ENCODE measurements around the gene LACTB.

Gene LACTB

GRCh38 chr15:63109498-63109897 is 12.2 kb upstream of the LACTB start:
- no peaks in the 10 kb centered on the region for H3K36me3 ChIP-seq (ENCODE audit: control insufficient read depth in 1 of 2, insufficient read depth in 2 of 2, low read length in 2 of 2)
- H3K27ac ChIP-seq (ENCODE audit: low read length): no peak overlapping the region
- no peaks in the 10 kb centered on the region for H3K27me3 ChIP-seq (ENCODE audit: low read depth, low read length)
- peaks cover 0 to 3% of the 10 kb centered on the region in 2 donors for H3K4me1 ChIP-seq (ENCODE audit: control insufficient read depth in 1 of 2, insufficient read depth in 2 of 2, low read length in 2 of 2)
- H3K4me3 ChIP-seq (ENCODE audit: low read depth in 1 of 2, low read length in 2 of 2): no peak overlapping the region
- H3K9me3 ChIP-seq (ENCODE audit: control insufficient read depth in 1 of 2, low read length in 2 of 2): no peaks in the 10 kb centered on the region

DNA sequence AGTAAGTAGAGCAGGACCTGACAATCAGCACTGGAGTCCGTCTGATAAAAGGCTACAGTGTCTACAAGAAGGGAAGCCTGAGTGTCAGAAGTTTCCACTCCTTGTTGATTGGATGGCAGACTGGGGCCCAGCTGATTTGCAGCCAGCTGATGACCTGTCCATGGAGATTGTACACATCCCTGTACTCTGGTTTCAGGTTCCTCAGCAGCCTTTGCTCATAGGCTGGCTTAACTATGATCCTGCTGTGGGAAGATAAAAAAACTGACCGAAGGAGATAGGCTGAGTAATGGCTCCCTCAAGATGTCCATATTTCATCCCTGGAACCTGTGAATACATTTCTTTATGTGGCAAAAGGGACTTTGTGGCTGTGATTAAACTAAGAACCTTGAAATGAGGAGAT is 11.7 kb upstream of the LACTB start:
- Histone ChIP-seq H3K9me3 (ENCODE audit: control insufficient read depth in 1 of 2, low read length in 2 of 2) (no peaks in the 10 kb centered on the region), H3K4me3 (ENCODE audit: low read depth in 1 of 2, low read length in 2 of 2) (no peak overlapping the region), H3K4me1 (ENCODE audit: control insufficient read depth in 1 of 2, insufficient read depth in 2 of 2, low read length in 2 of 2) (peaks cover 0 to 3% of the 10 kb centered on the region in 2 donors), H3K36me3 (ENCODE audit: control insufficient read depth in 1 of 2, insufficient read depth in 2 of 2, low read length in 2 of 2) (no peaks in the 10 kb centered on the region), H3K27me3 (ENCODE audit: low read depth, low read length) (no peaks in the 10 kb centered on the region), H3K27ac (ENCODE audit: low read length) (no peak overlapping the region)

DNA sequence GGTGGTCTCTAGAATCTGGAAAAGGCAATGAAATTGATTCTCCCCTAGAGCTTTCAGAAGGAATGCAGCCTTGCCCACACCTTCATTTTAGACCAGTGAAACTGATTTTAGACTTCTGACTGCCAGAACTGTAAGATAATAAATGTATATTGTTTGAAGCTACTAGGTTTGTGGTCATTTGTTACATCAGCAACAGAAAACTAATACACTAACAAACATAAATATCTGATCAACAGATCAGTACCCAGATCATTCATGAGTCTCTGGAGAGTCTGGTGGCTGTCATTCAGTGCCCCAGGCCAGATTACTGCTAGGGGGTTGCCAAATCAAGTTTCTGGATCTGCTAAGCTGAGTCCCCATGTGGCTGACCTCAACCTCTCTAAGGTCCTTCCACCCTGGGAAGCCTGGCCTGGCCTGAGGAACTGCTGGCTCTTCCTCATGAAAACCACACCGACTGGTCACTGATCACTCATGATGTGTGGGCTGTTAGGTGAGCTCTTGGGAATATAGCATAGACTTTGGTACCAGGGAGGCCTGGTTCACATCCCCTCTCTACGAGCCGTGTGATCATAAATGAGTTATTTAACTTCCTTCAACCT is 11.1 kb upstream of the LACTB start:
- Histone ChIP-seq H3K9me3 (ENCODE audit: control insufficient read depth in 1 of 2, low read length in 2 of 2) (no peaks in the 10 kb centered on the region), H3K36me3 (ENCODE audit: control insufficient read depth in 1 of 2, insufficient read depth in 2 of 2, low read length in 2 of 2) (no peaks in the 10 kb centered on the region), H3K4me1 (ENCODE audit: control insufficient read depth in 1 of 2, insufficient read depth in 2 of 2, low read length in 2 of 2) (peaks cover 0 to 3% of the 10 kb centered on the region in 2 donors), H3K27ac (ENCODE audit: low read length) (no peak overlapping the region), H3K4me3 (ENCODE audit: low read depth in 1 of 2, low read length in 2 of 2) (no peak overlapping the region), H3K27me3 (ENCODE audit: low read depth, low read length) (no peaks in the 10 kb centered on the region)

DNA sequence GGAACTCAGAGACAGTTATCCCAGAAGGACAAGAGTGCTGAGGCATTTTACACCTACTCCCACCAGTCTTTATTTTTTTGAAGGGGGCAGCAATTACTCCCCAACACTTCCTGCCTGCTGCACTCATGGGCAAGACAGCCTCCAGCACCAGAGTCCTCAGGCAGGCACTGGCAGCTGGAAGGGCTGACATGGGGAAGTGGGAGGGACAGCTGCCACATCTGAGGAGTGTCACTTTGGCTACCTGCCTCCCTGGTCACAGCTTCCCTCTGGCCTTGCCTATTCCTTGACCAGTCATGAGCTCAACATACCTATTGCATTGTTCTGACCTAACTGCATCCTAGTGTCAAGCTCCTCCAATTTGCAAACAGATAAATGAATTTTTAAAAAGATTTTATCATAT is 10.2 kb upstream of the LACTB start:
- Histone ChIP-seq H3K36me3 (ENCODE audit: control insufficient read depth in 1 of 2, insufficient read depth in 2 of 2, low read length in 2 of 2) (no peaks in the 10 kb centered on the region), H3K27me3 (ENCODE audit: low read depth, low read length) (no peaks in the 10 kb centered on the region), H3K4me1 (ENCODE audit: control insufficient read depth in 1 of 2, insufficient read depth in 2 of 2, low read length in 2 of 2) (peaks cover 0 to 3% of the 10 kb centered on the region in 2 donors), H3K4me3 (ENCODE audit: low read depth in 1 of 2, low read length in 2 of 2) (no peak overlapping the region), H3K9me3 (ENCODE audit: control insufficient read depth in 1 of 2, low read length in 2 of 2) (no peaks in the 10 kb centered on the region), H3K27ac (ENCODE audit: low read length) (no peak overlapping the region)

DNA sequence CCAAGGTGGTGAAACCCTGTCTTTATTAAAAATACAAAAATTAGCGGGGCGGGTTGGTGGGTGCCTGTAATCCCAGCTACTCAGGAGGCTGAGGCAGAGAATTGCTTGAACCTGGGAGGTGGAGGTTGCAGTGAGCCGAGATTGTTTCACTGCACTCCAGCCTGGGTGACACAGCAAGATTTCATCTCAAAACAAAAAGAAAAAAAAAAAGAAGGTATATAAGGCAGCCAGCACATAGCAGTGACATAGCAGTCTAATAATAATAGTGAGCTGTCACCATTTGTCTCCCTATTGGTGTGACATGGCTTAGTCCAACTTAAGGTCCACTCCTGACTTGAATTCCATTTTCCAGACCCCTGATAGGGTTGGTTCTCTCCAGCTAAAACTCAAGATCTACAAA is 8.8 kb upstream of the LACTB start:
- no peaks in the 10 kb centered on the region for H3K9me3 ChIP-seq (ENCODE audit: control insufficient read depth in 1 of 2, low read length in 2 of 2)
- no peak overlapping the region for H3K27ac ChIP-seq (ENCODE audit: low read length)
- H3K4me1 ChIP-seq (ENCODE audit: control insufficient read depth in 1 of 2, insufficient read depth in 2 of 2, low read length in 2 of 2): peaks cover 0 to 2% of the 10 kb centered on the region in 2 donors
- no peaks in the 10 kb centered on the region for H3K36me3 ChIP-seq (ENCODE audit: control insufficient read depth in 1 of 2, insufficient read depth in 2 of 2, low read length in 2 of 2)
- H3K27me3 ChIP-seq (ENCODE audit: low read depth, low read length): no peaks in the 10 kb centered on the region
- no peak overlapping the region for H3K4me3 ChIP-seq (ENCODE audit: low read depth in 1 of 2, low read length in 2 of 2)

DNA sequence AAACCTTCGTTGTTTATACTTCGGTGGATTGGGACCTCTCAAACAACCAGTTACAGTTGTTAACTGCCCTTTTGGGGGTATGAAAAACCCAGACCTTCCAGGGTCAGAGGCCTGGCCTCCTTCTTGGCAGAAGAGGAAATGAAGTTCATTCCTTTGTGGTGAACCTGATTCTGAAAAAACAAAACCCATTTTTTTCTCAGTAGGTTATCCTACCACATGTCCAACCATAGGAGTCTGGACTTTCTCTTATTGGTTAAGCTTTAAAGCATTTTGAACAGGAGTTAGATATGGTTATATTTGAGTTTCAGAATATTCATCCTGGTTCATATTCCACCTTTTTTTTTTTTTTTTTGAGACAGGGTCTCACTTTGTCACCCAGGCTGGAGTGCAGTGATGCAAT is 7.2 kb upstream of the LACTB start:
- Histone ChIP-seq H3K9me3 (ENCODE audit: control insufficient read depth in 1 of 2, low read length in 2 of 2) (no peaks in the 10 kb centered on the region), H3K27me3 (ENCODE audit: low read depth, low read length) (no peaks in the 10 kb centered on the region), H3K4me1 (ENCODE audit: control insufficient read depth in 1 of 2, insufficient read depth in 2 of 2, low read length in 2 of 2) (no peaks in the 10 kb centered on the region), H3K27ac (ENCODE audit: low read length) (no peak overlapping the region), H3K4me3 (ENCODE audit: low read depth in 1 of 2, low read length in 2 of 2) (no peak overlapping the region), H3K36me3 (ENCODE audit: control insufficient read depth in 1 of 2, insufficient read depth in 2 of 2, low read length in 2 of 2) (no peaks in the 10 kb centered on the region)

DNA sequence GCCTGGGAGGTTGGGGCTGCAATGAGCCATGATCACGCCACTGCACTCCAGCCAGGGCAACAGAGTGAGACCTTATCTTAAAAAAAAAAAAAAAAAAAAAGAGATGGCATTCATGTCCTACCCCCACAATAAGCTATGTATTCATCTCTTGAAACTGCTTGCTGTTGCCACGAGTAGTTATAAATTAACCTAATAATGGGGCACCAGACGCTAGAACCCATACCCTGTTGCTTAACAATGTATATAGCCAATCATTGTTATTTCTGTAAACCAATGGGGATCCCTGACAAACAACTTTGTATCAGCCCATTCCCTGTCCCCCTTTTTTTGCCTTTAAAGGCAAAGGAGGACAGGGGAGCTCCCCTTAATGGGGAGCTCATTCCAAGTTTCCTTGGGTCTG is 2.8 kb upstream of the LACTB start:
- Histone ChIP-seq H3K4me3 (ENCODE audit: low read depth in 1 of 2, low read length in 2 of 2) (no peak overlapping the region), H3K36me3 (ENCODE audit: control insufficient read depth in 1 of 2, insufficient read depth in 2 of 2, low read length in 2 of 2) (no peaks in the 10 kb centered on the region), H3K27ac (ENCODE audit: low read length) (no peak overlapping the region), H3K9me3 (ENCODE audit: control insufficient read depth in 1 of 2, low read length in 2 of 2) (no peaks in the 10 kb centered on the region), H3K4me1 (ENCODE audit: control insufficient read depth in 1 of 2, insufficient read depth in 2 of 2, low read length in 2 of 2) (peaks cover 0 to 3% of the 10 kb centered on the region in 2 donors), H3K27me3 (ENCODE audit: low read depth, low read length) (no peaks in the 10 kb centered on the region)

DNA sequence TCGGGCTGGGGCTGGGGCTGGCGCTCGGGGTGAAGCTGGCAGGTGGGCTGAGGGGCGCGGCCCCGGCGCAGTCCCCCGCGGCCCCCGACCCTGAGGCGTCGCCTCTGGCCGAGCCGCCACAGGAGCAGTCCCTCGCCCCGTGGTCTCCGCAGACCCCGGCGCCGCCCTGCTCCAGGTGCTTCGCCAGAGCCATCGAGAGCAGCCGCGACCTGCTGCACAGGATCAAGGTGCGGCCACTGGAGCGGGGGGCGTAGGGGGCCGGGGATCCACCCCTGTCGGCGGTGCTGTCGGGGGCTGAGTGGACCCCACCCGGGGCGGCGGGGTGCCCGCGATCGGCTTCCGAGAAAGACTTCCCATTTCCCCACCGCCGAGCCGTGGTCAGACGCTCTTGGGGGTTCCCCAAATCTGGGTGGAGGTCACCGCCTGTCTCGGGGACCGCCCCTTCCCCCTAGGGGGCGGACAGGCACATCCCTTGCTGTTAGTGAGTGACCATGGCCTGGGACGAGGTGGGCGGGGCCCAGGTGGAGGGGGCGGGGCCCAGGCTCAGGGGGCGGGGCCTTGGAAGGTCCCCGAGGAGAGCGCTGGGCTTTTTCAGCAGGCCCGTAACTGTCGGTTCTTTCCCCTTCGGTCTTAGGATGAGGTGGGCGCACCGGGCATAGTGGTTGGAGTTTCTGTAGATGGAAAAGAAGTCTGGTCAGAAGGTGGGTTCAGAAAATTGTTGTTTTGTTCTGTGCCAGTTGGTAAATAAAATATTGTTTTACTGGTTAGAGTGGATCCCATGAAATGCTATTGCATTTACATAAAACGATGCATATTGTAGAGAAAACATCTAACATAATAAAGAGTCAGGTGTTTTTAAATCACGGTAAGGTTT is 578 bp downstream of the LACTB start:
- H3K4me3 ChIP-seq (ENCODE audit: low read depth in 1 of 2, low read length in 2 of 2): peak overlapping the region; percentile 85 to 98
- peaks cover 0 to 3% of the 10 kb centered on the region in 2 donors for H3K4me1 ChIP-seq (ENCODE audit: control insufficient read depth in 1 of 2, insufficient read depth in 2 of 2, low read length in 2 of 2)
- peak overlapping the region; percentile 23 for H3K27ac ChIP-seq (ENCODE audit: low read length)
- peaks cover 4 to 7% of the 10 kb centered on the region in 2 donors for H3K36me3 ChIP-seq (ENCODE audit: control insufficient read depth in 1 of 2, insufficient read depth in 2 of 2, low read length in 2 of 2)
- H3K27me3 ChIP-seq (ENCODE audit: low read depth, low read length): no peaks in the 10 kb centered on the region
- no peaks in the 10 kb centered on the region for H3K9me3 ChIP-seq (ENCODE audit: control insufficient read depth in 1 of 2, low read length in 2 of 2)

DNA sequence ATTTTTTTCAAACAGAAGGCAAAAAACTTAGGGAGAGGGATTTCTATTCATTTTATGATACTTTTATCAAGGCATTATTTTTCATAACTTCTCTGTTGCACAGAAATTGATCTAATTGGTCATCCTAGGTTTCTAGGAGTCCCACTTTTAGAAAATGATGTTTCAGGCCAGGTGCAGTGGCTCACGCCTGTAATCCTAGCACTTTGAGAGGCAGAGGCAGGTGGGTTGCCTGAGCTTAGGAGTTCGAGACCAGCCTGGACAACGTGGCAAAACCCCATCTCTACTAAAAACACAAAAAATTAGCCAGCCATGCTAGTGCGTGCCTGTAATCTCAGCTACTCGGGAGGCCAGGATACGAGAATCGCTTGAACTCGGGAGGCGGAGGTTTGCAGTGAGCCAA is 2.8 kb downstream of the LACTB start:
- H3K4me1 ChIP-seq (ENCODE audit: control insufficient read depth in 1 of 2, insufficient read depth in 2 of 2, low read length in 2 of 2): peaks cover 0 to 3% of the 10 kb centered on the region in 2 donors
- H3K36me3 ChIP-seq (ENCODE audit: control insufficient read depth in 1 of 2, insufficient read depth in 2 of 2, low read length in 2 of 2): peaks cover 11 to 12% of the 10 kb centered on the region in 2 donors
- H3K27me3 ChIP-seq (ENCODE audit: low read depth, low read length): no peaks in the 10 kb centered on the region
- no peak overlapping the region for H3K4me3 ChIP-seq (ENCODE audit: low read depth in 1 of 2, low read length in 2 of 2)
- no peaks in the 10 kb centered on the region for H3K9me3 ChIP-seq (ENCODE audit: control insufficient read depth in 1 of 2, low read length in 2 of 2)
- H3K27ac ChIP-seq (ENCODE audit: low read length): no peak overlapping the region

DNA sequence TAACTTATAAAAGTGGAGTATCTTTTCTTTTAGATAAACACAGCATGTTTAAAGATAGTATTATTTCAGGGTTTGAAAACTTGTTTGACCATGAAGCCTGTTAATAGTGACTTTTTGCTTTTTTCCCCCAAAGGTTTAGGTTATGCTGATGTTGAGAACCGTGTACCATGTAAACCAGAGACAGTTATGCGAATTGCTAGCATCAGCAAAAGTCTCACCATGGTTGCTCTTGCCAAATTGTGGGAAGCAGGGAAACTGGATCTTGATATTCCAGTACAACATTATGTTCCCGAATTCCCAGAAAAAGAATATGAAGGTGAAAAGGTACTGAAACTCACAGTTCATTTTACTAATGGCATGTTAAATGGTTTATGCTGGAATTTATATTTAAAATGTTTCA is 5.1 kb downstream of the LACTB start:
- Histone ChIP-seq H3K27ac (ENCODE audit: low read length) (no peak overlapping the region), H3K36me3 (ENCODE audit: control insufficient read depth in 1 of 2, insufficient read depth in 2 of 2, low read length in 2 of 2) (peaks cover 17 to 23% of the 10 kb centered on the region in 2 donors), H3K27me3 (ENCODE audit: low read depth, low read length) (no peaks in the 10 kb centered on the region), H3K9me3 (ENCODE audit: control insufficient read depth in 1 of 2, low read length in 2 of 2) (no peaks in the 10 kb centered on the region), H3K4me3 (ENCODE audit: low read depth in 1 of 2, low read length in 2 of 2) (no peak overlapping the region), H3K4me1 (ENCODE audit: control insufficient read depth in 1 of 2, insufficient read depth in 2 of 2, low read length in 2 of 2) (peaks cover 0 to 3% of the 10 kb centered on the region in 2 donors)

GRCh38 chr15:63133786-63134185 is 12.1 kb downstream of the LACTB start:
- no peak overlapping the region for H3K27ac ChIP-seq (ENCODE audit: low read length)

More at GRCh38 chr15:63133786-63134185, 12.1 kb downstream of the LACTB start:
- Histone ChIP-seq H3K36me3 (ENCODE audit: control insufficient read depth in 1 of 2, insufficient read depth in 2 of 2, low read length in 2 of 2) (peaks cover 7 to 22% of the 10 kb centered on the region in 2 donors), H3K4me3 (ENCODE audit: low read depth in 1 of 2, low read length in 2 of 2) (no peak overlapping the region), H3K4me1 (ENCODE audit: control insufficient read depth in 1 of 2, insufficient read depth in 2 of 2, low read length in 2 of 2) (peaks cover 0 to 4% of the 10 kb centered on the region in 2 donors), H3K27me3 (ENCODE audit: low read depth, low read length) (no peaks in the 10 kb centered on the region), H3K9me3 (ENCODE audit: control insufficient read depth in 1 of 2, low read length in 2 of 2) (no peaks in the 10 kb centered on the region)
